D721Med (cell line): ENCODE results near the gene RCN1.

Experiments used
- DNase-seq: peaks from one replicate; pipeline ENCODE4 v3.0.0; 2011; ENCODE audit warnings: low spot score; ENCODE audit not compliant: insufficient read length
- FAIRE-seq: peaks from 2 replicates; lab custom pipeline; 2011; peaks lifted over from hg19 to GRCh38; lab: Jason Lieb, UNC
- CTCF ChIP-seq: IDR thresholded peaks from 2 replicates; pipeline ENCODE4 v1.5.1; 2012; ENCODE audit warnings: mild to moderate bottlenecking, control low read depth; ENCODE audit not compliant: insufficient read depth; ENCODE audit errors: missing control alignments

The RCN1 gene

GRCh38 chr11:32149748-32150147, 58.9 kb downstream of the RCN1 start:
- FAIRE-seq (no peak), DNase-seq (no peak)

GRCh38 chr11:32151027-32151426, 60.2 kb downstream of the RCN1 start:
- TF ChIP-seq CTCF: no peak
- FAIRE-seq (no peak), DNase-seq (no peak)

More at GRCh38 chr11:32149748-32150147, 58.9 kb downstream of the RCN1 start:
- no peak for TF ChIP-seq CTCF

GRCh38 chr11:32152216-32152615, 61.3 kb downstream of the RCN1 start:
- no peak for TF ChIP-seq CTCF
- DNase-seq (no peak), FAIRE-seq (no peak)

GRCh38 chr11:32152821-32153220, 61.9 kb downstream of the RCN1 start:
- no peak for DNase-seq
- TF ChIP-seq CTCF: no peak
- FAIRE-seq: no peak

GRCh38 chr11:32153747-32154146, 62.9 kb downstream of the RCN1 start:
- DNase-seq (no peak), FAIRE-seq (no peak)
- TF ChIP-seq CTCF: no peak

- FAIRE-seq (no peak), DNase-seq (no peak)
- peak; percentile 3 for TF ChIP-seq CTCF
Measured at GRCh38 chr11:32154275-32154674, 63.4 kb downstream of the RCN1 start.
